GM21825 (cell line): Measurements from ENCODE around the gene R3HDM4.

ENCODE experiments used
- ATAC-seq: cut with Tn5 transposase; IDR thresholded peaks from one replicate; pipeline ENCODE4 v1.9.1; 2021; ENCODE audit warnings: mild to moderate bottlenecking, moderate library complexity; ENCODE audit not compliant: unreplicated experiment

R3HDM4 gene

GRCh38 chr19:917323-918151 is 4.5 kb upstream of the R3HDM4 start, which contains the start of gene KISS1R:
TSS of gene KISS1R (plus strand) at chr19:917333. CDS start at chr19:917503, 170 bp downstream.
- ATAC-seq: no peak

- no peak for ATAC-seq
These were observed 3.8 kb upstream of the R3HDM4 start for GRCh38 chr19:916645-917322.

GRCh38 chr19:912181-913079 is 589 bp downstream of the R3HDM4 start:
- peak; percentile 1 for ATAC-seq

- ATAC-seq: no peak
These were observed 1.6 kb downstream of the R3HDM4 start for GRCh38 chr19:911197-912033.

- no peak for ATAC-seq
These were observed 5.7 kb downstream of the R3HDM4 start for GRCh38 chr19:907183-907853.

GRCh38 chr19:906480-906879 is 6.5 kb downstream of the R3HDM4 start:
- ATAC-seq: no peak

GRCh38 chr19:904545-904944 is 8.5 kb downstream of the R3HDM4 start:
- ATAC-seq: no peak

- ATAC-seq: no peak
These were observed 9.7 kb downstream of the R3HDM4 start for GRCh38 chr19:903266-903797.

- ATAC-seq: no peak
These were observed 10.4 kb downstream of the R3HDM4 start for GRCh38 chr19:902446-903226.

GRCh38 chr19:902093-902370 is 11.0 kb downstream of the R3HDM4 start:
- ATAC-seq: no peak

- no peak for ATAC-seq
These were observed 11.6 kb downstream of the R3HDM4 start for GRCh38 chr19:901216-902092.

- ATAC-seq: no peak
These were observed 12.5 kb downstream of the R3HDM4 start for GRCh38 chr19:900302-901111.

- no peak for ATAC-seq
These were observed 13.0 kb downstream of the R3HDM4 start for GRCh38 chr19:900043-900301.

GRCh38 chr19:899336-900042 is 13.5 kb downstream of the R3HDM4 start:
- ATAC-seq: no peak

GRCh38 chr19:898663-899062 is 14.4 kb downstream of the R3HDM4 start:
- ATAC-seq: no peak

- ATAC-seq: no peak
These were observed 15.5 kb downstream of the R3HDM4 start for GRCh38 chr19:897442-898039.
